Activated CD4-positive, alpha-beta memory T cell treated with anti-CD3 and anti-CD28 coated beads for 36 hours (primary cell): ENCODE data around the gene HS3ST1. TPM values are rescaled to one million over a fixed set of nuclear protein-coding genes. Genes with fewer than 3 reads are reported as not detected.

Experiments
- CTCF ChIA-PET: fragments of 350-600 bp; sonication (Branson Sonifier 250); formaldehyde crosslinking; loops from one replicate; lab custom pipeline; 2021; ENCODE audit warnings: antibody characterized with exemption, inconsistent platforms; lab: Charles Lee
- POLR2A ChIA-PET: fragments of 350-600 bp; sonication (Branson Sonifier 250); formaldehyde crosslinking; loops from one replicate; lab custom pipeline; 2021; ENCODE audit warnings: antibody characterized with exemption; lab: Charles Lee
- DNase-seq: peaks from one replicate; pipeline ENCODE4 v3.0.0-alpha.2; 2020
- H3K27ac Mint-ChIP-seq: one replicate; pipeline ENCODE4 v1.8.0; 2021; ENCODE audit warnings: mixed read lengths
- H3K27me3 Mint-ChIP-seq: one replicate; pipeline ENCODE4 v1.8.0; 2021; ENCODE audit warnings: mixed read lengths
- H3K36me3 Mint-ChIP-seq: one replicate; pipeline ENCODE4 v1.8.0; 2021; ENCODE audit warnings: mixed read lengths
- H3K4me1 Mint-ChIP-seq: one replicate; pipeline ENCODE4 v1.8.0; 2021; ENCODE audit warnings: low read depth, mixed read lengths
- H3K4me3 Mint-ChIP-seq: one replicate; pipeline ENCODE4 v1.8.0; 2021; ENCODE audit warnings: mild to moderate bottlenecking, mixed read lengths
- H3K9me3 Mint-ChIP-seq: one replicate; pipeline ENCODE4 v1.8.0; 2021; ENCODE audit warnings: mixed read lengths
- intact Hi-C: fragments of 100-400 bp; cut with micrococcal nuclease; formaldehyde crosslinking; loops from one replicate; pipeline ENCODE4 v1.15.1; 2023
- total RNA-seq, 2 experiments: library from RNA; stranded (reverse); gene quantifications; one replicate each; pipeline ENCODE4 v1.2.3, GENCODE V29; 2021

Gene HS3ST1
- total RNA-seq, 2 experiments from 2014 or later, result not detected

GRCh38 chr4:11429699-11430045, 978 bp upstream of the HS3ST1 start:
- H3K9me3 Mint-ChIP-seq, result no peaks in the 10 kb centered on the region
- no peak for DNase-seq
- POLR2A ChIA-PET, result no interaction called here
- CTCF ChIA-PET, result interaction anchor here (1.1 to 1.5 kb wide), 3 partner anchors 9 to 877 kb away, joined by 3 to 4 read pairs (median 3); no protein-coding TSS in a partner anchor
- peak overlapping the region; percentile 54 for H3K4me3 Mint-ChIP-seq
- intact Hi-C loops, result loop anchor here (5.0 to 10.0 kb wide), 2 partner anchors 43 to 295 kb away; no protein-coding TSS in a partner anchor
- peaks cover 52% of the 10 kb centered on the region for H3K27me3 Mint-ChIP-seq
- H3K36me3 Mint-ChIP-seq, result no peaks in the 10 kb centered on the region
- H3K27ac Mint-ChIP-seq, result no peak overlapping the region
- H3K4me1 Mint-ChIP-seq, result peaks cover 12% of the 10 kb centered on the region

- intact Hi-C loops, result loop anchor here (1.0 to 10.0 kb wide), 3 partner anchors 43 to 847 kb away; no protein-coding TSS in a partner anchor
- POLR2A ChIA-PET, result no interaction called here
- no peaks in the 10 kb centered on the region for H3K36me3 Mint-ChIP-seq
- no peak overlapping the region for H3K27ac Mint-ChIP-seq
- peaks cover 51% of the 10 kb centered on the region for H3K27me3 Mint-ChIP-seq
- DNase-seq, result peak; percentile 58
- CTCF ChIA-PET, result interaction anchor here (1.1 to 1.5 kb wide), 3 partner anchors 9 to 877 kb away, joined by 3 to 4 read pairs (median 3); no protein-coding TSS in a partner anchor
- no peaks in the 10 kb centered on the region for H3K9me3 Mint-ChIP-seq
- peak overlapping the region; percentile 54 for H3K4me3 Mint-ChIP-seq
- H3K4me1 Mint-ChIP-seq, result peaks cover 12% of the 10 kb centered on the region
Measured at GRCh38 chr4:11428899-11429698, 405 bp upstream of the HS3ST1 start.

- CTCF ChIA-PET, result no interaction called here
Measured at GRCh38 chr4:11427121-11427996, 1.3 kb downstream of the HS3ST1 start.

GRCh38 chr4:11426731-11427120, 2.0 kb downstream of the HS3ST1 start:
- peaks cover 42% of the 10 kb centered on the region for H3K27me3 Mint-ChIP-seq
- CTCF ChIA-PET, result no interaction called here
- peaks cover 12% of the 10 kb centered on the region for H3K4me1 Mint-ChIP-seq
- intact Hi-C loops, result loop anchor here (5.0 to 10.0 kb wide), 2 partner anchors 46 to 298 kb away; no protein-coding TSS in a partner anchor
- H3K4me3 Mint-ChIP-seq, result no peak overlapping the region
- H3K9me3 Mint-ChIP-seq, result no peaks in the 10 kb centered on the region
- no peak for DNase-seq
- no peak overlapping the region for H3K27ac Mint-ChIP-seq
- POLR2A ChIA-PET, result no interaction called here
- no peaks in the 10 kb centered on the region for H3K36me3 Mint-ChIP-seq

More at GRCh38 chr4:11427121-11427996, 1.3 kb downstream of the HS3ST1 start:
- intact Hi-C loops, result loop anchor here (5.0 to 10.0 kb wide), 2 partner anchors 45 to 297 kb away; no protein-coding TSS in a partner anchor
- H3K9me3 Mint-ChIP-seq, result no peaks in the 10 kb centered on the region
- peak overlapping the region; percentile 54 for H3K4me3 Mint-ChIP-seq
- H3K4me1 Mint-ChIP-seq, result peaks cover 12% of the 10 kb centered on the region
- POLR2A ChIA-PET, result no interaction called here
- H3K36me3 Mint-ChIP-seq, result no peaks in the 10 kb centered on the region
- H3K27me3 Mint-ChIP-seq, result peaks cover 42% of the 10 kb centered on the region
- no peak for DNase-seq
- no peak overlapping the region for H3K27ac Mint-ChIP-seq

- Mint-ChIP-seq H3K36me3 (no peaks in the 10 kb centered on the region), H3K9me3 (no peaks in the 10 kb centered on the region), H3K4me3 (no peak overlapping the region), H3K27ac (no peak overlapping the region), H3K4me1 (peaks cover 12% of the 10 kb centered on the region), H3K27me3 (peaks cover 38% of the 10 kb centered on the region)
- ChIA-PET POLR2A (no interaction called here), CTCF (no interaction called here)
- no peak for DNase-seq
- intact Hi-C loops, result loop anchor here (5.0 to 10.0 kb wide), 2 partner anchors 46 to 299 kb away; no protein-coding TSS in a partner anchor
Measured at GRCh38 chr4:11426003-11426402, 2.7 kb downstream of the HS3ST1 start.

GRCh38 chr4:11424856-11425255, 3.8 kb downstream of the HS3ST1 start:
- H3K27ac Mint-ChIP-seq, result no peak overlapping the region
- no peak for DNase-seq
- H3K9me3 Mint-ChIP-seq, result no peaks in the 10 kb centered on the region
- H3K27me3 Mint-ChIP-seq, result peaks cover 33% of the 10 kb centered on the region
- peaks cover 12% of the 10 kb centered on the region for H3K4me1 Mint-ChIP-seq
- ChIA-PET POLR2A (no interaction called here), CTCF (interaction anchor here (1.0 to 1.3 kb wide), 3 partner anchors 8 to 871 kb away, joined by 3 read pairs; no protein-coding TSS in a partner anchor)
- no peak overlapping the region for H3K4me3 Mint-ChIP-seq
- intact Hi-C loops, result loop anchor here (1.0 to 10.0 kb wide), 4 partner anchors 47 to 870 kb away; no protein-coding TSS in a partner anchor
- no peaks in the 10 kb centered on the region for H3K36me3 Mint-ChIP-seq

- peaks cover 12% of the 10 kb centered on the region for H3K4me1 Mint-ChIP-seq
- DNase-seq, result no peak
- POLR2A ChIA-PET, result no interaction called here
- no peaks in the 10 kb centered on the region for H3K9me3 Mint-ChIP-seq
- CTCF ChIA-PET, result interaction anchor here (0.7 to 1.3 kb wide), 4 partner anchors 9 to 870 kb away, joined by 3 read pairs; no protein-coding TSS in a partner anchor
- intact Hi-C loops, result loop anchor here (1.0 to 10.0 kb wide), 3 partner anchors 301 to 869 kb away; no protein-coding TSS in a partner anchor
- H3K27ac Mint-ChIP-seq, result no peak overlapping the region
- H3K36me3 Mint-ChIP-seq, result no peaks in the 10 kb centered on the region
- H3K4me3 Mint-ChIP-seq, result no peak overlapping the region
- H3K27me3 Mint-ChIP-seq, result peaks cover 25% of the 10 kb centered on the region
Measured at GRCh38 chr4:11424000-11424399, 4.7 kb downstream of the HS3ST1 start.

GRCh38 chr4:11423465-11423864, 5.2 kb downstream of the HS3ST1 start:
- ChIA-PET POLR2A (no interaction called here), CTCF (interaction anchor here (0.7 to 1.3 kb wide), 2 partner anchors 13 to 869 kb away, joined by 3 read pairs; no protein-coding TSS in a partner anchor)
- H3K4me1 Mint-ChIP-seq, result peaks cover 11% of the 10 kb centered on the region
- intact Hi-C loops, result loop anchor here (10.0 kb wide), 1 partner anchor 301 kb away; no protein-coding TSS in a partner anchor
- peaks cover 23% of the 10 kb centered on the region for H3K27me3 Mint-ChIP-seq
- no peak for DNase-seq
- no peaks in the 10 kb centered on the region for H3K9me3 Mint-ChIP-seq
- no peaks in the 10 kb centered on the region for H3K36me3 Mint-ChIP-seq
- H3K27ac Mint-ChIP-seq, result no peak overlapping the region
- no peak overlapping the region for H3K4me3 Mint-ChIP-seq

GRCh38 chr4:11421116-11421515, 7.6 kb downstream of the HS3ST1 start:
- intact Hi-C loops, result loop anchor here (10.0 kb wide), 1 partner anchor 304 kb away; no protein-coding TSS in a partner anchor
- ChIA-PET POLR2A (no interaction called here), CTCF (no interaction called here)

GRCh38 chr4:11420327-11420726, 8.4 kb downstream of the HS3ST1 start:
- no peaks in the 10 kb centered on the region for H3K36me3 Mint-ChIP-seq
- peaks cover 2% of the 10 kb centered on the region for H3K27me3 Mint-ChIP-seq
- POLR2A ChIA-PET, result no interaction called here
- intact Hi-C loops, result loop anchor here (10.0 kb wide), 1 partner anchor 304 kb away; no protein-coding TSS in a partner anchor
- DNase-seq, result no peak
- H3K27ac Mint-ChIP-seq, result no peak overlapping the region
- no peak overlapping the region for H3K4me3 Mint-ChIP-seq
- no peaks in the 10 kb centered on the region for H3K4me1 Mint-ChIP-seq
- CTCF ChIA-PET, result interaction anchor here (1.1 to 1.2 kb wide), 2 partner anchors 9 to 15 kb away, joined by 3 read pairs; no protein-coding TSS in a partner anchor
- no peaks in the 10 kb centered on the region for H3K9me3 Mint-ChIP-seq

More at GRCh38 chr4:11421116-11421515, 7.6 kb downstream of the HS3ST1 start:
- Mint-ChIP-seq H3K9me3 (no peaks in the 10 kb centered on the region), H3K36me3 (no peaks in the 10 kb centered on the region), H3K27ac (no peak overlapping the region), H3K27me3 (peaks cover 5% of the 10 kb centered on the region), H3K4me1 (no peaks in the 10 kb centered on the region), H3K4me3 (no peak overlapping the region)
- no peak for DNase-seq

- no peaks in the 10 kb centered on the region for H3K36me3 Mint-ChIP-seq
Measured at GRCh38 chr4:11418610-11419009, 10.1 kb downstream of the HS3ST1 start.

More at GRCh38 chr4:11418610-11419009, 10.1 kb downstream of the HS3ST1 start:
- Mint-ChIP-seq H3K27me3 (peaks cover 2% of the 10 kb centered on the region), H3K27ac (no peak overlapping the region), H3K9me3 (no peaks in the 10 kb centered on the region), H3K4me1 (no peaks in the 10 kb centered on the region), H3K4me3 (no peak overlapping the region)
- ChIA-PET CTCF (interaction anchor here (0.8 kb wide), 1 partner anchor 301 kb away, joined by 3 read pairs; no protein-coding TSS in a partner anchor), POLR2A (no interaction called here)
- intact Hi-C loops, result no loop called here
- peak; percentile 18 for DNase-seq
